IPS DF 6.9 (cell line): ENCODE data around the gene RAB11FIP4.

ENCODE experiments used
- DNase-seq: peaks from one replicate; pipeline ENCODE4 v3.0.0-alpha.2; 2013; ENCODE audit warnings: low read depth, low spot score
- H3K27ac ChIP-seq: one replicate; pipeline ENCODE4 v1.5.1; 2013; ENCODE audit warnings: low read length, control low read depth
- H3K27me3 ChIP-seq: 2 replicates; pipeline ENCODE4 v1.6.1; 2013; ENCODE audit warnings: mild to moderate bottlenecking, low read length; ENCODE audit not compliant: control insufficient read depth, insufficient read depth
- H3K36me3 ChIP-seq: 2 replicates; pipeline ENCODE4 v1.6.1; 2013; ENCODE audit warnings: low read length; ENCODE audit not compliant: control insufficient read depth, insufficient read depth
- H3K4me1 ChIP-seq: 2 replicates; pipeline ENCODE4 v1.6.1; 2013; ENCODE audit warnings: low read length; ENCODE audit not compliant: control insufficient read depth, insufficient read depth
- H3K4me3 ChIP-seq: 2 replicates; pipeline ENCODE4 v1.5.1; 2013; ENCODE audit warnings: mild to moderate bottlenecking, low read length
- H3K9me3 ChIP-seq: 2 replicates; pipeline ENCODE4 v1.6.1; 2013; ENCODE audit warnings: low read length, inconsistent platforms; ENCODE audit not compliant: control insufficient read depth, insufficient read depth
- WGBS: extraction: QIAGEN DNeasy Blood & Tissue Kit; methylation state at CpG from one replicate; pipeline ENCODE4 v1.1.7; 2013; ENCODE audit warnings: mixed read lengths, missing lambda C conversion rate; ENCODE audit not compliant: insufficient read length, insufficient coverage; 5-methylcytosine and 5-hydroxymethylcytosine counted together

RAB11FIP4 gene

GRCh38 chr17:31525801-31526549 lies 134.5 kb downstream of the RAB11FIP4 start:
- no peaks in the 10 kb centered on the region for H3K27me3 ChIP-seq
- WGBS: no CpG with 5 or more reads among the region's 21 CpGs
- no peak overlapping the region for H3K27ac ChIP-seq
- H3K4me1 ChIP-seq: no peaks in the 10 kb centered on the region
- no peak overlapping the region for H3K4me3 ChIP-seq
- H3K36me3 ChIP-seq: peaks cover 26% of the 10 kb centered on the region
- no peak for DNase-seq
- H3K9me3 ChIP-seq: peaks cover 2% of the 10 kb centered on the region; the same call in 1 of the 2 replicates

GRCh38 chr17:31527606-31528005 lies 136.1 kb downstream of the RAB11FIP4 start:
- H3K4me3 ChIP-seq: no peak overlapping the region
- no peak for DNase-seq
- H3K27me3 ChIP-seq: no peaks in the 10 kb centered on the region
- WGBS: no CpG with 5 or more reads among the region's 5 CpGs
- no peak overlapping the region for H3K27ac ChIP-seq
- H3K9me3 ChIP-seq: peaks cover 2% of the 10 kb centered on the region; the same call in 1 of the 2 replicates
- H3K4me1 ChIP-seq: no peaks in the 10 kb centered on the region
- H3K36me3 ChIP-seq: peaks cover 33% of the 10 kb centered on the region

DNA sequence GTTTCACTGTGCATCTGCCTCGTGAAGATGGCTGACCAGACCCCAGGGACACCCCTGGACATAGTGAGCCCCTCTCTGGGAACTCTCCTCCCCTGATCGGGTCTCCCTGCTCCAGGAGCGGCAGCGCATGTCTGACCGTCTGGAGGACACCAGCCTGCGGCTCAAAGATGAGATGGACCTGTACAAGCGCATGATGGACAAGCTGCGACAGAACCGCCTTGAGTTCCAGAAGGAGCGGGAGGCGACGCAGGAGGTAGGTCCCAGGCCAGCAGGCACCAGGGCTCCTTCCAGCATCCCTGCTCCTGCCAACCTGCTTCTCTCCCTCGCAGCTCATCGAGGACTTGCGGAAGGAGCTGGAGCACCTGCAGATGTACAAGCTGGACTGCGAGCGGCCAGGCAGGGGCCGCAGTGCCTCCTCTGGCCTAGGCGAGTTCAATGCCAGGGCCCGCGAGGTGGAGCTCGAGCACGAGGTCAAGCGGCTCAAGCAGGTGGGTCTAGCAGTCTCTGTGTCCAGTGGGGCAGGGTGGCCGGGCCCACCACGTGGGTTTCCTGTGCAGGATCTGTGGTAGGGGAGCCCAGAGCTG lies 136.9 kb downstream of the RAB11FIP4 start:
- Histone ChIP-seq H3K4me1 (no peaks in the 10 kb centered on the region), H3K27me3 (no peaks in the 10 kb centered on the region), H3K4me3 (no peak overlapping the region), H3K27ac (no peak overlapping the region), H3K36me3 (peaks cover 30% of the 10 kb centered on the region), H3K9me3 (peaks cover 2% of the 10 kb centered on the region; the same call in 1 of the 2 replicates)
- WGBS: no CpG with 5 or more reads among the region's 26 CpGs
- no peak for DNase-seq

GRCh38 chr17:31529841-31530251 lies 138.4 kb downstream of the RAB11FIP4 start:
- Histone ChIP-seq H3K4me3 (no peak overlapping the region), H3K27me3 (no peaks in the 10 kb centered on the region), H3K36me3 (peaks cover 20% of the 10 kb centered on the region), H3K27ac (no peak overlapping the region), H3K9me3 (no peaks in the 10 kb centered on the region), H3K4me1 (no peaks in the 10 kb centered on the region)
- WGBS: no CpG with 5 or more reads among the region's 12 CpGs
- DNase-seq: no peak

- H3K27me3 ChIP-seq: no peaks in the 10 kb centered on the region
- no peak for DNase-seq
- WGBS: no CpG with 5 or more reads among the region's 14 CpGs
- H3K4me1 ChIP-seq: no peaks in the 10 kb centered on the region
- H3K36me3 ChIP-seq: peaks cover 20% of the 10 kb centered on the region
- no peak overlapping the region for H3K4me3 ChIP-seq
- no peaks in the 10 kb centered on the region for H3K9me3 ChIP-seq
- no peak overlapping the region for H3K27ac ChIP-seq
Observed at GRCh38 chr17:31530391-31530985, 139.0 kb downstream of the RAB11FIP4 start.

DNA sequence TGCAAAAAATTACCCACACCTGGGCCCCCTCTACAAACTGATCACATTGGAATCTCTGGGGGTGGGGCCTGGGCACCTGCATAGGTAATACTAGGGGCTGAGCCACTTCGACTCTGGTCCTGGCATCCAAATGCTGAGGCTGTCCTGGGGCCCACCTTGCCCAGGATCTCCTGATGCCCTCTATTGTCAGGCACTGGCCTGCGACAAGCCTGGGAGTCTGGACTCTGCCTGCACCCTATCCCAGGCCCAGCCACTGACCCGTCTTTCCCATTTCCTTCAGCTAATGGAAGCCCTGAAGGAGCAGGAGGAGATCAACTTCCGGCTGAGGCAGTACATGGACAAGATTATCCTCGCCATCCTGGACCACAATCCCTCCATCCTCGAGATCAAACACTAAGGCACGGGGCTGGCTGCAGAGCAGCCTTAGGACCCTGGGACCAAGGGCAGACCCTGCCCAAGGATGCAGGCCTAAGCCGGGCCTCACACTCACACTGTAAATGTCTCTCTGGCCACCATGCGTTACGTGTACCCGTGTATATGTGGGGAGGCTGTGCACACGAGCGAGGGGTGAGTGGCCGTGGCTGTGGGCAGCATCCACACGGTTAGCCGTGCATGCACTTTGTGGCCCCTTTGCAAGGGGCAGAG lies 140.0 kb downstream of the RAB11FIP4 start:
- Histone ChIP-seq H3K4me3 (no peak overlapping the region), H3K36me3 (peaks cover 20% of the 10 kb centered on the region), H3K4me1 (no peaks in the 10 kb centered on the region), H3K9me3 (no peaks in the 10 kb centered on the region), H3K27ac (no peak overlapping the region), H3K27me3 (no peaks in the 10 kb centered on the region)
- DNase-seq: no peak
- no CpG with 5 or more reads among the region's 16 CpGs for WGBS

- no peak for DNase-seq
- Histone ChIP-seq H3K4me1 (no peaks in the 10 kb centered on the region), H3K4me3 (no peak overlapping the region), H3K27ac (no peak overlapping the region), H3K27me3 (no peaks in the 10 kb centered on the region), H3K9me3 (no peaks in the 10 kb centered on the region), H3K36me3 (peaks cover 20% of the 10 kb centered on the region)
- WGBS: no CpG with 5 or more reads among the region's 7 CpGs
Observed at GRCh38 chr17:31532081-31532480, 140.6 kb downstream of the RAB11FIP4 start.

DNA sequence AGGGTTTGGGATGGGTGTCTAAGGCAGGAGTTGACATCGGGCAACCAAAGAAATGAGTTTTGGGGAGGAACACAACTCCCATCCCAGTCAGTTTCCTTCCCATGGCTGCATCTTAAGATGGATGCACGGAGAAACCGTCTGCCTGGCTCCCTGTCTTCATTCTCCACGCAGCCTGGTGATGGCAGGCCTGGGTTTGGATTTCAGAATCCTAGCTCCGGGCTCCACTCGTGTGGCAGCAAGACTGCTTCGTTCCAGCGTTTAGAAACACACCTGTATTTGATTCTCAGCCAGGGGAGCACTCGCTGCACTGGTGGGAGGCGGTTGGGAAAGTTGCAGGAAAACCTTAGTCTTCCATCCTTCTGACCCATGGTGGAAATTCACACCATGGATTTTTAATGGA lies 141.1 kb downstream of the RAB11FIP4 start:
- DNase-seq: no peak
- H3K4me3 ChIP-seq: no peak overlapping the region
- H3K36me3 ChIP-seq: peaks cover 20% of the 10 kb centered on the region
- H3K4me1 ChIP-seq: no peaks in the 10 kb centered on the region
- H3K27ac ChIP-seq: no peak overlapping the region
- no peaks in the 10 kb centered on the region for H3K9me3 ChIP-seq
- no CpG with 5 or more reads among the region's 10 CpGs for WGBS
- H3K27me3 ChIP-seq: no peaks in the 10 kb centered on the region

GRCh38 chr17:31533546-31534155 lies 142.2 kb downstream of the RAB11FIP4 start:
- Histone ChIP-seq H3K9me3 (no peaks in the 10 kb centered on the region), H3K36me3 (peaks cover 14% of the 10 kb centered on the region), H3K4me3 (no peak overlapping the region), H3K27ac (no peak overlapping the region), H3K4me1 (no peaks in the 10 kb centered on the region), H3K27me3 (no peaks in the 10 kb centered on the region)
- no CpG with 5 or more reads among the region's 10 CpGs for WGBS
- DNase-seq: no peak

GRCh38 chr17:31534223-31534888 lies 142.9 kb downstream of the RAB11FIP4 start:
- Histone ChIP-seq H3K4me1 (no peaks in the 10 kb centered on the region), H3K36me3 (peaks cover 12% of the 10 kb centered on the region), H3K27ac (no peak overlapping the region), H3K9me3 (no peaks in the 10 kb centered on the region), H3K4me3 (no peak overlapping the region), H3K27me3 (no peaks in the 10 kb centered on the region)
- DNase-seq: no peak
- WGBS: no CpG with 5 or more reads among the region's 10 CpGs
